Astrocyte of the cerebellum (primary cell): ENCODE data around the gene NTM.

Experiments used
- DNase-seq: peaks from one replicate; pipeline ENCODE4 v3.0.0-alpha.2; 2011; ENCODE audit warnings: low read depth
- H3K4me3 ChIP-seq: 2 replicates; pipeline ENCODE4 v1.5.1; 2011; ENCODE audit warnings: mild to moderate bottlenecking, low read depth, low read length, moderate library complexity
- in situ Hi-C: cut with HindIII; loops from 2 replicates; pipeline ENCODE4 v1.10.0; 2017; ENCODE audit warnings: low sequenced_read_pairs
- TF ChIP-seq, protein P1 (sequence below): IDR thresholded peaks from 2 replicates; pipeline ENCODE4 v1.5.1; 2012; ENCODE audit warnings: low read length, low read depth, moderate library complexity, mild to moderate bottlenecking; ENCODE audit errors: missing control alignments

Gene NTM

DNA sequence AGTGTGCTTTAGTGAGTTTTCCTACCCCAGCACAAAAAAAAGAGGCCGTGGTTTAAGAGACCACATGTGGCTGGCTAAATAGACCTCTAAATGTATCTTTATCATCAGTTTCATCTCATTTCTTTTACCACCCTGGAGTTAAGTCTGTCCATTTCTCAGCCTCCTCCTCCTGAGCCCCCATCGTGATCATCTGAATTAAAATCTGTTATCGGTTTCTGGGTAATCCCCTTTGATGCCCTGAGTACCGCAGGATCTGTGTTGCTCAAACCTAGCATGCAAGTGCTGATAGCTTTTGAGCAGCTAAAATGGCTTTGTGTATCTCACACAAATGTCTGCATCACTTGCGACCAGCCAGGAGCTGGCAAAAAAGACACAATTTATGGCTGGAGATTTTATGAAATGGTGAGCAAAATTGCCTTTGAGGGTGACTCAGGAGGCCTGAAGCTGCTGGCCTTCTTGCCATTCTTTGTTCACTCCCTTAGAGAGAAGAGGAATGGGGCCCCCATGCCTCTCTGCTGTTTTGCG is 236.5 kb downstream of the NTM start:
- no peak overlapping the region for H3K4me3 ChIP-seq
- no peak for DNase-seq
- in situ Hi-C loops, result no loop called here
- TF ChIP-seq, protein P1, sequence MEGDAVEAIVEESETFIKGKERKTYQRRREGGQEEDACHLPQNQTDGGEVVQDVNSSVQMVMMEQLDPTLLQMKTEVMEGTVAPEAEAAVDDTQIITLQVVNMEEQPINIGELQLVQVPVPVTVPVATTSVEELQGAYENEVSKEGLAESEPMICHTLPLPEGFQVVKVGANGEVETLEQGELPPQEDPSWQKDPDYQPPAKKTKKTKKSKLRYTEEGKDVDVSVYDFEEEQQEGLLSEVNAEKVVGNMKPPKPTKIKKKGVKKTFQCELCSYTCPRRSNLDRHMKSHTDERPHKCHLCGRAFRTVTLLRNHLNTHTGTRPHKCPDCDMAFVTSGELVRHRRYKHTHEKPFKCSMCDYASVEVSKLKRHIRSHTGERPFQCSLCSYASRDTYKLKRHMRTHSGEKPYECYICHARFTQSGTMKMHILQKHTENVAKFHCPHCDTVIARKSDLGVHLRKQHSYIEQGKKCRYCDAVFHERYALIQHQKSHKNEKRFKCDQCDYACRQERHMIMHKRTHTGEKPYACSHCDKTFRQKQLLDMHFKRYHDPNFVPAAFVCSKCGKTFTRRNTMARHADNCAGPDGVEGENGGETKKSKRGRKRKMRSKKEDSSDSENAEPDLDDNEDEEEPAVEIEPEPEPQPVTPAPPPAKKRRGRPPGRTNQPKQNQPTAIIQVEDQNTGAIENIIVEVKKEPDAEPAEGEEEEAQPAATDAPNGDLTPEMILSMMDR, result no peak

DNA sequence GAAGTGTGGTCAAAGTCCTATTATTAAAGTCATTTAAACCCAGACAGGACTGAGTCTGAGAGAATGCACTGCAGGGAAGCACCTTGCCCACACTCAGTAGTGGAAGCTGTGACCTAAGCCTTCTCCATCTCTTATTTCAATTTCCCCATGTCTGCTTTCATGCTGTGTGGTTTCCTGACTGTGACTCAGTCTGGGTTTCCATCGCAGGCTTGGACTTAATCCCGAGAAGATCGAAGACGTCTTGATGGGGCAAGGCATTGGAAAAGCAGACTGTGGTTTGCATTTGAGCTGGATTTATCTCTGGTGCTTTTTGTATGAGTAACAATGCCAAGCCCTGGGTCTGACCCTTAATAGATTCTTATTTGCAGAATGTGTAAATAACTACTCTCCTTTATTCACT is 238.9 kb downstream of the NTM start:
- no peak overlapping the region for H3K4me3 ChIP-seq
- peak; percentile 95 for DNase-seq
- TF ChIP-seq, protein P1, result no peak
- in situ Hi-C loops, result no loop called here

DNA sequence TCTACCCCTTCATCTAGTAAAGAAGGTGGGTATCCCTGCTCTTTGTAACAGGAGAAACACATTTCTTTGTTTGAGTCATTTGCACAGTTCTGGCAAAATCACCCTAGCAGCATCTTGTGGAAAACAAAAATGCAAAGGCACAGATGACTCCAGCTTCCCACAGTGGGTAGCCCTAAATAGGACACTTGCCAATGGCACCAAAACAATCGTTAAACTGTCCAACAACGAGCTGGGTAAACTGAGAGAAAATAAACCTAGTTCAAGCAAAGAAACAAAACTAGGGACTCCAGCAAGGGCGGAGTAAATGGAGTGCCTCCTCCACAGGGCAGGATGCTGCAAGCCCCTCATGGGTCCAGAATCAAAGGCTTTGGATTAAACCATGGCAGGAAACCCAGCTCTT is 239.5 kb downstream of the NTM start:
- no peak overlapping the region for H3K4me3 ChIP-seq
- in situ Hi-C loops, result no loop called here
- TF ChIP-seq, protein P1, result no peak
- DNase-seq, result no peak

DNA sequence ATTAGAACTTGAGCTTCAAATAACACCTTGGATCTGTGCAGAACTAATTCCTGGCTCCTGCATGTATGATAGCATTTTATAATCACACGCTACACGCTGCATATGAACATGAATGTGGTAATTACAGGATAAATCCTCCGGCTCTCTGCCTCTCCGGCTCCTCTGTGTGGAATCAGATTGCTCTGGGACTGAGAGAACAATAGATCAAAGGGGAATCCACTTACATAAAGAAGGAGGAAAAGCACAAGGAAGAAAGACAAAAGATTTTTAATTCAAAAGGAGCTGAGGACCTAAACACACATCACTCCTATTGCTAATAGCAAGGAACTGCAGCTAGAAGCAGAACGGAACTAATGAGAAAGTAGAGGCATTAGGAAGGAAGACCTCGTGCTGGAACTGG is 240.9 kb downstream of the NTM start:
- in situ Hi-C loops, result no loop called here
- no peak overlapping the region for H3K4me3 ChIP-seq
- DNase-seq, result no peak
- TF ChIP-seq, protein P1, result no peak

DNA sequence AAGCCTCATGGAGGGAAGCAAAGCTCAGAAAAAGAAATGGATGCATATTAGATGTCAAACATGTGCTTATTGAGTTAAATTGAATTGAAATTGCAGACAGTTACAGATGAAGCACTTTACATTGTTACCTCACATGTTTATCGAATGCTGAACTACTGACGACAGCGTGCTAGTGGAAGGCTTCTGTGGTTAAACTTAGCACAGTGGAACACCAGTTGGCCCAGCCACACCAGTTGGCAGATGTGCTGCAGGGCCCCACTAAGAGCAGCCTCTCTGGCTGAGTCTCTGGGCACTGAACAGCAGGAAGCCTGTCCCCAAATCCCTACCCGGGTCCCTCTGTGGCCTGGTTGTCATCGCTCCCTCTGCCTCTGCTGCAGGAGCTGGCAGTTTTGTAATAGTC is 242.1 kb downstream of the NTM start:
- in situ Hi-C loops, result no loop called here
- no peak overlapping the region for H3K4me3 ChIP-seq
- no peak for DNase-seq
- TF ChIP-seq, protein P1, result no peak

DNA sequence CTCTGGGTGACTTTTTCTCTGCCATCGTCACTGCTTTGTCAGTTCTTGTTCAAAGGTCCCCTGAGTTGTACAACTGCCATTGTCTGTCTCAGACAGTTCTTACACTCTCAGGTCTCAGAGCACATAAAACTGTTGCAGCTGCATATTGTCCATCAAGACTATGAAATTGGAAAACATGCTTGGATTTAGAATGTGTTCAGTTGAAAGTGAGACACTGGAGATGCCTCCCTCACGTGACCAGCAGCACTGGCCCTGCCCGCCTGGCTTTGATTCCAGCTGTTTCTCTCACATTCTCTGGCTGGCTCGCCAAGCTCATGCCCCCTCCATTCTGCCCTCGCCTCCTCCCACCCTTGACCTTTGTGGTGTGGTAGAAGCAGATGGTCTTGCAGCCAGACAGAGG is 244.2 kb downstream of the NTM start:
- in situ Hi-C loops, result no loop called here
- TF ChIP-seq, protein P1, result no peak
- no peak for DNase-seq
- H3K4me3 ChIP-seq, result no peak overlapping the region

DNA sequence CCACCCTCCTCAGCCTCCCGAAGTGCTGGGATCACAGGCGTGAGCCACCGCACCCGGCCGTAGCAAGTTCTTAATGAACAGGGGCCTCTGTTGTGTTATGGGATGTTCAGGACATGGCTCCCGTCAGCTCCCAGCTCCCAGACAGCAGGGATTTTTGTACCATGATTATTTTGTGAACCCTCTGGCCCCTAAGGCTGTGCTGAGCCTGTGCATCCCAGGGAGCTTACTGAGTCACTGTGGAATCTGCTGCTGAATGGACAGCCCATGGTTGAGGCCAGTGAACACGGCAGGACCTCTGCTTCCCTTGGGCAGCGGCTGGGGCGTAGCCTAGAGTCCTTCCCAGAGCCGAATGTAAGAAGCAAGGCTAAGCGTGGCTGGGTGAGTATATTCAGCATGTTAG is 245.2 kb downstream of the NTM start:
- TF ChIP-seq, protein P1, result no peak
- DNase-seq, result no peak
- in situ Hi-C loops, result no loop called here
- H3K4me3 ChIP-seq, result no peak overlapping the region
